ENCODE measurements around the gene BYSL. TPM values are rescaled to one million over a fixed set of nuclear protein-coding genes. Genes with fewer than 3 reads are reported as not detected.

The BYSL gene
- total and polyA plus RNA-seq, 4 experiments from 2014 or later: 3.1 to 9.2 (median 6.1) TPM

DNA sequence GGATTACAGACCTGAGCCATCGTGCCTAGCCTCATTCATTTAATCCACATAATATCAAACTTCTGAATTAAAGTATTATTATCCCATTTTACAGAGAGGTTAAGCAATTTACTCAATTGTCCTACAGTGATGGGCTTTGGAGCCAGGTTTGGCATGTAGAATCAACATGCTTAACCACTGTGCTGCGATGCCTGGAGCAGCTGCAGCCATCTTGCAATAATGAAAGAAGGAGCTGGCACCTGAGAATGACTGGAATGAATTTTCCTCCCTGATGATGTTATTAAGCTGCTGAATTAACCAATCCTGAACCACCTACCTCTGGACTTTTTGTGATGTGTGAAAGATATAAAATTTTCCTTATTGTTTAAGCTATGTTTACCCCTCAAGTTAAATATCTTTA, 33.4 kb downstream of the BYSL start:
- no peaks in the 10 kb centered on the region for H3K9me3 Mint-ChIP-seq
- H3K4me3 ChIP-seq (ENCODE audit: low read length in 2 of 2): no peak overlapping the region
- H3K4me1 Mint-ChIP-seq: peaks cover 32 to 73% (median 47%) of the 10 kb centered on the region in 4 donors
- peaks cover 8% of the 10 kb centered on the region for H3K36me3 ChIP-seq (ENCODE audit: insufficient read depth, low read length)
- no peaks in the 10 kb centered on the region for H3K9me3 ChIP-seq (ENCODE audit: control insufficient read depth in 1 of 2, low read length in 2 of 2)
- intact Hi-C loops (cut with micrococcal nuclease): loop anchor here (2.0 kb wide), 1 partner anchor 16 kb away; no protein-coding TSS in a partner anchor
- ChIA-PET CTCF (ENCODE audit: partially characterized antibody) (interaction anchor here (0.6 to 1.6 kb wide), 3 partner anchors 11 to 92 kb away, joined by 3 read pairs; partner anchors contain the start of gene MED20), POLR2A (ENCODE audit: partially characterized antibody) (interaction anchor here (1.3 kb wide), 1 partner anchor 18 kb away, joined by 3 read pairs; no protein-coding TSS in a partner anchor)
- no peaks in the 10 kb centered on the region for H3K27me3 Mint-ChIP-seq
- peak overlapping the region in 1 of 8 donors; percentile 5 for H3K4me3 Mint-ChIP-seq
- peak overlapping the region in 5 of 7 donors; percentile 35 to 53 (median 52) for H3K27ac Mint-ChIP-seq
- H3K27me3 ChIP-seq (ENCODE audit: insufficient read depth, low read length): no peaks in the 10 kb centered on the region
- peaks cover 24 to 44% of the 10 kb centered on the region in 2 donors for H3K36me3 Mint-ChIP-seq
- H3K4me1 ChIP-seq (ENCODE audit: insufficient read depth, low read length): peaks cover 56% of the 10 kb centered on the region
- H3K27ac ChIP-seq (ENCODE audit: low read depth, low read length): no peak overlapping the region
- no peak for DNase-seq

DNA sequence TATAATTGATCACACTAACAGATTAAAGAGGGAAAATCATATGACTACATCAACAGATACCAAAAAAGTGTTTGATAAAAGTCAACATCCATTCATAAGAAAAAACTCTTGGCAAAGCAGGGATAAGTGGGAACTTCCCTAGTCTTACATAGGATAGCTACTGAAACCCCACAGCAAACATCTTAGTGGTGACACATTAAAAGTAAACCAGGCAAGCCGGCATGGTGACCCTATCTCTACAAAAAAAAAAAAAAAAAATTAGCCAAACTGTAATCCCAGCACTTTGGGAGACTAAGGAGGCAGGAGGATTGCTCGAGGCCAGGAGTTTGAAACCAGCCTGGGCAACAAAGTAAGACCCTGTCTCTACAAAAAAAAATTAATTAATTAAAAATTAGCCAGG, 34.1 kb downstream of the BYSL start:
- intact Hi-C loops (cut with micrococcal nuclease): loop anchor here (2.0 kb wide), 1 partner anchor 17 kb away; no protein-coding TSS in a partner anchor
- H3K4me3 Mint-ChIP-seq: no peak overlapping the region
- ChIA-PET CTCF (ENCODE audit: partially characterized antibody) (interaction anchor here (0.6 to 1.6 kb wide), 3 partner anchors 12 to 91 kb away, joined by 3 read pairs; partner anchors contain the start of gene MED20), POLR2A (ENCODE audit: partially characterized antibody) (interaction anchor here (1.3 kb wide), 1 partner anchor 17 kb away, joined by 3 read pairs; no protein-coding TSS in a partner anchor)
- no peaks in the 10 kb centered on the region for H3K9me3 Mint-ChIP-seq
- peaks cover 8% of the 10 kb centered on the region for H3K36me3 ChIP-seq (ENCODE audit: insufficient read depth, low read length)
- no peak overlapping the region for H3K4me3 ChIP-seq (ENCODE audit: low read length in 2 of 2)
- H3K4me1 ChIP-seq (ENCODE audit: insufficient read depth, low read length): peaks cover 59% of the 10 kb centered on the region
- DNase-seq: no peak
- H3K27ac ChIP-seq (ENCODE audit: low read depth, low read length): no peak overlapping the region
- peaks cover 33 to 75% (median 47%) of the 10 kb centered on the region in 4 donors for H3K4me1 Mint-ChIP-seq
- H3K27me3 Mint-ChIP-seq: no peaks in the 10 kb centered on the region
- no peaks in the 10 kb centered on the region for H3K27me3 ChIP-seq (ENCODE audit: insufficient read depth, low read length)
- H3K9me3 ChIP-seq (ENCODE audit: control insufficient read depth in 1 of 2, low read length in 2 of 2): no peaks in the 10 kb centered on the region
- H3K36me3 Mint-ChIP-seq: peaks cover 19 to 45% of the 10 kb centered on the region in 2 donors
- H3K27ac Mint-ChIP-seq: peak overlapping the region in 2 of 7 donors; percentile 46 to 52

DNA sequence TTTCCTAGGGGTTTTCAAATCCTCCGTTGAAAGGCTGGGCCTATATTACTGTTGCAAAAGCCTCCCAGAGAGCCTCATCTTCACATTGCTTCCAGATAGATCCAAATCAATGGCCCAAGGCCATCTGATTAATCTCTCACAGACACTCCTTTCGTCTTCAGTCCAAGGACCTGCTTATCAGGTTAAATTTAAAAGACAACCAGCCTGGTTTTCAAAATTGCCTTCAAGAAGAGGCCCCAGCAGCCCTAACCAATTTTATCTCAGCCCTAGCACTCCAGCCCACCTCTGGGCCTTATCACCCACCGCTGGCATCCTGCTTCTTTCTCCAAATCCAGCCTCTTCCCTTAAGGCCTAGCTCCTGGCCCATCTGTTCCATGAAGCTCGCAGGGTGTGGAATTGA, 35.8 kb downstream of the BYSL start:
- peaks cover 42 to 81% (median 57%) of the 10 kb centered on the region in 4 donors for H3K4me1 Mint-ChIP-seq
- no peaks in the 10 kb centered on the region for H3K27me3 ChIP-seq (ENCODE audit: insufficient read depth, low read length)
- H3K36me3 Mint-ChIP-seq: peaks cover 21 to 49% of the 10 kb centered on the region in 2 donors
- peak overlapping the region in 4 of 7 donors; percentile 10 to 63 (median 52) for H3K27ac Mint-ChIP-seq
- H3K27ac ChIP-seq (ENCODE audit: low read depth, low read length): no peak overlapping the region
- peak overlapping the region in 2 of 8 donors; percentile 7 to 23 for H3K4me3 Mint-ChIP-seq
- CTCF ChIA-PET (ENCODE audit: partially characterized antibody): no interaction called here
- H3K4me3 ChIP-seq (ENCODE audit: low read length in 2 of 2): no peak overlapping the region
- POLR2A ChIA-PET (ENCODE audit: partially characterized antibody): no interaction called here
- no peaks in the 10 kb centered on the region for H3K27me3 Mint-ChIP-seq
- intact Hi-C loops (cut with micrococcal nuclease): no loop called here
- H3K36me3 ChIP-seq (ENCODE audit: insufficient read depth, low read length): peaks cover 8% of the 10 kb centered on the region
- DNase-seq: no peak
- H3K4me1 ChIP-seq (ENCODE audit: insufficient read depth, low read length): peaks cover 69% of the 10 kb centered on the region
- no peaks in the 10 kb centered on the region for H3K9me3 ChIP-seq (ENCODE audit: control insufficient read depth in 1 of 2, low read length in 2 of 2)
- no peaks in the 10 kb centered on the region for H3K9me3 Mint-ChIP-seq

DNA sequence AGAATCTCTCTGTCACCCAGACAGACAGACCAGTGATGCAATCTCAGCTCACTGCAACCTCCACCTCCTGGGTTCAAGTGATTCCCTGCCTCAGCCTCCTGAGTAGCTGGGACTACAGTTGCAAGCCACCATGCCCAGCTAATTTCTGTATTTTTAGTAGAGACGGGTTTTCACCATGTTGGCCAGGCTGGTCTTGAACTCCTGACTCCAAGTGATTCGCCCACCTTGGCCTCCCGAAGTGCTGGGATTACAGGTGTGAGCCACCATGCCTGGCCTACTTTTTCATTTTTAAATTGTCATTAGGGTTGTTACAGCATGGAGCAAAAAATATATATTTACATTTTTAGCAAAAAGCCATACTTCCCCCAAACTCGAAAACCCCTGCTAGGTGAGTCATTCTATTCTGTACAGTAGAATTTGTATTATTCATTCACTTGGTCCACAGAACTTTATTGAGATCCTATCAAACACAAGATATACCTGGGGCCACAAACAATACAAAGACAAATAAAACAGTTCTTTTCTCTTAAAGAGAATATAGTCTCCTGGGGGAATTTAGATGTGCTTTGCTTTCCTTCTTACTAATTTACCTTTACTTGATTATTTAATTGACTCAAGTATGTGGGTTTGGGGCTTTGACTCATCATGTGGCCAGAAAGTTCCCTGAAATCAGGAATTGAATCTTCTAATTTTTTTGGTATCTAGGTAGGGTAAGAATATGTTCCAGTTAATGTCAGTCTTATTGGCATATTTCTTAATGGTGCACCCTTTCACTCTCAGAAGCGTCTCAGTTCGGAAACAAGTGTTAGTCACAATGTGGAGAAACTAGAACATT, 36.9 kb downstream of the BYSL start:
- no peak overlapping the region for H3K27ac ChIP-seq (ENCODE audit: low read depth, low read length)
- H3K4me3 Mint-ChIP-seq: peak overlapping the region in 5 of 8 donors; percentile 3 to 66 (median 56)
- peaks cover 23 to 48% of the 10 kb centered on the region in 2 donors for H3K36me3 Mint-ChIP-seq
- POLR2A ChIA-PET (ENCODE audit: partially characterized antibody): interaction anchor here (0.6 kb wide), 1 partner anchor 10 kb away, joined by 3 read pairs; no protein-coding TSS in a partner anchor
- intact Hi-C loops (cut with micrococcal nuclease): no loop called here
- CTCF ChIA-PET (ENCODE audit: partially characterized antibody): no interaction called here
- no peaks in the 10 kb centered on the region for H3K27me3 ChIP-seq (ENCODE audit: insufficient read depth, low read length)
- H3K9me3 ChIP-seq (ENCODE audit: control insufficient read depth in 1 of 2, low read length in 2 of 2): no peaks in the 10 kb centered on the region
- H3K27me3 Mint-ChIP-seq: no peaks in the 10 kb centered on the region
- peaks cover 44 to 77% (median 57%) of the 10 kb centered on the region in 4 donors for H3K4me1 Mint-ChIP-seq
- no peak overlapping the region for H3K4me3 ChIP-seq (ENCODE audit: low read length in 2 of 2)
- peak overlapping the region; percentile 16 to 87 (median 45) for H3K27ac Mint-ChIP-seq
- no peak for DNase-seq
- H3K9me3 Mint-ChIP-seq: no peaks in the 10 kb centered on the region
- H3K36me3 ChIP-seq (ENCODE audit: insufficient read depth, low read length): peaks cover 7% of the 10 kb centered on the region
- peaks cover 73% of the 10 kb centered on the region for H3K4me1 ChIP-seq (ENCODE audit: insufficient read depth, low read length)

DNA sequence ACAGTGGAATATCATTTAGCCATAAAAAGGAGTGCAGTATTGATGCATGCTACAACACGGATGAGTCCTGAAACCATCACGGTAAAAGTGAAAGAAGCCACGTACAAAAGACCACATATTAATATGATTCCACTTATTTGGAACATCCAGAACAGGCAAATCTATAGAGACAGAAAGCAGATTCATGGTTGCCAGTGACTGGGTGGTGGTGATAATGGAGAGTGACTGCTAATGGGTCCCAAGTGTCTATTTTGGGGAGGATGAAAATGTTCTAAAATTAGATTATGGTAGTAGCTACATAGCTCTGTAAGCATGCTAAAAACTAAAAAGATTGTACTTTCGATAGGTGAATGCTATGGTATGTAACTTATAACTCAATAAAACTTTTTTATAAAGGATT, 38.7 kb downstream of the BYSL start:
- Histone ChIP-seq H3K27ac (ENCODE audit: low read depth, low read length) (no peak overlapping the region), H3K9me3 (ENCODE audit: control insufficient read depth in 1 of 2, low read length in 2 of 2) (no peaks in the 10 kb centered on the region), H3K36me3 (ENCODE audit: insufficient read depth, low read length) (peaks cover 11% of the 10 kb centered on the region), H3K27me3 (ENCODE audit: insufficient read depth, low read length) (no peaks in the 10 kb centered on the region), H3K4me1 (ENCODE audit: insufficient read depth, low read length) (peaks cover 80% of the 10 kb centered on the region), H3K4me3 (ENCODE audit: low read length in 2 of 2) (no peak overlapping the region)
- no peak for DNase-seq
- Mint-ChIP-seq H3K36me3 (peaks cover 28 to 49% of the 10 kb centered on the region in 2 donors), H3K27me3 (no peaks in the 10 kb centered on the region), H3K4me3 (peak overlapping the region in 4 of 8 donors; percentile 17 to 46 (median 25)), H3K9me3 (no peaks in the 10 kb centered on the region), H3K27ac (peak overlapping the region in 3 of 7 donors; percentile 36 to 38 (median 38)), H3K4me1 (peaks cover 50 to 83% (median 65%) of the 10 kb centered on the region in 4 donors)
- ChIA-PET CTCF (ENCODE audit: partially characterized antibody) (interaction anchor here (0.7 to 1.5 kb wide), 4 partner anchors 13 to 25 kb away, joined by 3 to 7 read pairs (median 4); no protein-coding TSS in a partner anchor), POLR2A (ENCODE audit: partially characterized antibody) (interaction anchor here (0.6 to 2.2 kb wide), 3 partner anchors 18 to 247 kb away, joined by 3 to 5 read pairs (median 3); partner anchors contain the start of gene CCND3)
- intact Hi-C loops (cut with micrococcal nuclease): no loop called here

DNA sequence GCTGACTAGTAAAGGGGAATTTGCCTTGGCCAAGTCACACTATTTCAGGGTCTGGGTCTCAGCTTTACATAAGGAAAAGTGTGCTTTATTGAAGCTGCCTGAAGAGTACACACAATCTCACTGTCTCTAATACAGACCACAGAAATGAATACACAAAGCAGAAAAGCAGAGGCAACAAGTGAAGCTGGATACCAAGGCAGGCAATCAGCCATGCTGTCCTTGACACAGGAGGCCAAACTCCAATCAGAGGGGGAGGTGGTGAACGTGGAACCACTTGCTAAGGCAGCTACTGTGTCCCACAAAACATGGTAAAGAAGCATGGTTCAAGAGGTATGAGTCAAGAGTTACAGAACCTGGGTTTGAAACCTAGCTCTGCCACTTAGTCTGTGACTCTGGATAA, 42.1 kb downstream of the BYSL start:
- Mint-ChIP-seq H3K9me3 (no peaks in the 10 kb centered on the region), H3K36me3 (peaks cover 27 to 54% of the 10 kb centered on the region in 2 donors), H3K27me3 (no peaks in the 10 kb centered on the region), H3K4me3 (peak overlapping the region in 2 of 8 donors; percentile 11 to 47), H3K4me1 (peaks cover 60 to 94% (median 75%) of the 10 kb centered on the region in 4 donors), H3K27ac (peak overlapping the region in 5 of 7 donors; percentile 1 to 74 (median 45))
- intact Hi-C loops (cut with micrococcal nuclease): no loop called here
- Histone ChIP-seq H3K4me1 (ENCODE audit: insufficient read depth, low read length) (peaks cover 92% of the 10 kb centered on the region), H3K27me3 (ENCODE audit: insufficient read depth, low read length) (no peaks in the 10 kb centered on the region), H3K36me3 (ENCODE audit: insufficient read depth, low read length) (peaks cover 12% of the 10 kb centered on the region), H3K27ac (ENCODE audit: low read depth, low read length) (no peak overlapping the region), H3K4me3 (ENCODE audit: low read length in 2 of 2) (no peak overlapping the region), H3K9me3 (ENCODE audit: control insufficient read depth in 1 of 2, low read length in 2 of 2) (no peaks in the 10 kb centered on the region)
- POLR2A ChIA-PET (ENCODE audit: partially characterized antibody): interaction anchor here (0.6 to 1.4 kb wide), 5 partner anchors 9 to 47 kb away, joined by 3 read pairs; partner anchors contain the start of gene CCND3
- no peak for DNase-seq
- CTCF ChIA-PET (ENCODE audit: partially characterized antibody): interaction anchor here (0.7 to 2.4 kb wide), 2 partner anchors 39 to 81 kb away, joined by 3 to 7 read pairs; no protein-coding TSS in a partner anchor

Measured in CD4-positive, alpha-beta memory T cell (primary cell).